Immature natural killer cell (primary cell): ENCODE measurements around the gene MRPL17. TPM values are rescaled to one million over a fixed set of nuclear protein-coding genes. Genes with fewer than 3 reads are reported as not detected.

Experiments
- DNase-seq, 3 donors: peaks; one replicate each; pipeline ENCODE4 v3.0.0; 2022; ENCODE audit warnings: mixed read lengths in 1 of 3
- H3K27ac Mint-ChIP-seq, 6 donors: one replicate each; pipeline ENCODE4 v1.8.0; 2020; ENCODE audit warnings: mixed read lengths in 6 of 6, mild to moderate bottlenecking in 5 of 6, inconsistent platforms in 4 of 6, moderate library complexity in 3 of 6
- H3K27me3 Mint-ChIP-seq, 3 donors: one replicate each; pipeline ENCODE4 v1.8.0; 2020 to 2021; ENCODE audit warnings: low read depth in 3 of 3, mild to moderate bottlenecking in 3 of 3, mixed read lengths in 3 of 3, moderate library complexity in 3 of 3, inconsistent platforms in 1 of 3
- H3K36me3 Mint-ChIP-seq, 3 donors: one replicate each; pipeline ENCODE4 v1.8.0; 2020; ENCODE audit warnings: mixed read lengths in 3 of 3, inconsistent platforms in 2 of 3, mild to moderate bottlenecking in 2 of 3
- H3K4me1 Mint-ChIP-seq, 2 donors: one replicate each; pipeline ENCODE4 v1.8.0; 2020; ENCODE audit warnings: inconsistent platforms in 2 of 2, mild to moderate bottlenecking in 2 of 2, mixed read lengths in 2 of 2, moderate library complexity in 1 of 2
- H3K4me3 Mint-ChIP-seq, 5 donors: one replicate each; pipeline ENCODE4 v1.8.0; 2020; ENCODE audit warnings: mild to moderate bottlenecking in 5 of 5, mixed read lengths in 5 of 5, inconsistent platforms in 3 of 5, moderate library complexity in 3 of 5
- H3K9me3 Mint-ChIP-seq, 6 donors: one replicate each; pipeline ENCODE4 v1.8.0; 2020; ENCODE audit warnings: mild to moderate bottlenecking in 6 of 6, mixed read lengths in 6 of 6, inconsistent platforms in 4 of 6, moderate library complexity in 3 of 6
- polyA plus RNA-seq, 3 donors: library from polyadenylated mRNA; unstranded; fragments of 300-500 nt; fragmentation: Illumina TruSeq; gene quantifications; one replicate each; pipeline ENCODE4 v1.2.3, GENCODE V29; 2021

MRPL17 gene
- polyA plus RNA-seq, 3 donors from 2014 or later, result 4.6 to 17.0 (median 13.7) TPM

DNA sequence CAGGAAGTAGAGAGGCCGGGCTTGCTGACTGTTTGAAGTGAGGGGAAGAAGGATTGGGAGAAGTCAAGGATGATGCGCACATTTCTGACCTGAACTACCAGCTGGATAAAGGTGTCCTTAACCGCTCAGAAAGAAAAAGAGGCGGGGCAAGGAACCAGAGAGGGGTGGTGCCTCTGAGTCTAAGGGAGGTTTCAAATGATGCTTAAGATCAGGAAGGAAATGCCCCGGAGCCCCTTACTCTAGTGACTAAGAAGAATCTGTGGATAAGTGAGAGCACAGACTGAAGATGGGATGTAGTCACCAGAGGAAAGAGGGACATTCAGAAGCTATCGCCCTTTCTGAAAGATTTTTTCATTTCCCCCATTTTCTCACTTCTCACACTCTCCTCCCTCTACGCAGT lies 40.2 kb downstream of the MRPL17 start:
- H3K36me3 Mint-ChIP-seq, result no peaks in the 10 kb centered on the region
- H3K9me3 Mint-ChIP-seq, result no peaks in the 10 kb centered on the region
- peaks cover 0 to 3% (median 0%) of the 10 kb centered on the region in 3 donors for H3K27me3 Mint-ChIP-seq
- no peaks in the 10 kb centered on the region for H3K4me1 Mint-ChIP-seq
- H3K4me3 Mint-ChIP-seq, result no peak overlapping the region
- H3K27ac Mint-ChIP-seq, result no peak overlapping the region
- no peak for DNase-seq

DNA sequence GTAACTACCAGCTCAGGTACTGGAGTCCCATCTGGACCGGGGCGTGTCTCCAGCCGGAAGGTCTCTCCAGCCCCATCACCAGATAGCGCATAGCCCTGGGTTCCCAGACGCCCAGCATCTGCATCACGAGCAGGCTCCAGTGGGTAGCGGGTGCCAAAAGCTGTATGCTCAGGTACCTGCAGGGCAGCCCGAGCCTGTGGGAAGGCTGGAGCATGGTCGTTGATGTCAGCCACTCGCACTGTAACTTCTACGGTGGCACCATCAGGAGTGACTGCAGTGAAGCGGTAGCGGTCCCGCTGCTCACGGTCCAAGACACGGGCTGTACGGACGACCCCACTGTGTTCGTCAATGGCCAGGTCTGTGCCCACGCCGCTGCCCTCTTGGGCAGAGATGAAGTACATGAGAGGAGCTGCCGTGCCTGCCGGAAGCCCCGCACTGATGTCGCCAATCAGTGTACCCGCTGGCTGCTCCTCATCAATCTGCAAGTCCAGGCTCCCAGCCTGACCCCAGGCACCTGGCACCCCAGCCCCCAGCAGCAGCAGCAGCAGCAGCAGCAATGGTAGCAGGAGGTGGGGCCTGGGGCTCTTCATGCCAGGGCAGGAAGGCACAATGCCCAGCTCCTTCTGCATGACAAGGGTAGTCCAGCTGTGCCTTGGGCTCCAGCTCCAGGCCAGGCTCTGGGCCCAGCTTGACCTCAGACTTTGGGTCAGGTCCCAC lies 42.0 kb downstream of the MRPL17 start:
- Mint-ChIP-seq H3K4me1 (no peaks in the 10 kb centered on the region), H3K9me3 (no peaks in the 10 kb centered on the region), H3K36me3 (no peaks in the 10 kb centered on the region), H3K4me3 (no peak overlapping the region), H3K27me3 (peaks cover 0 to 3% (median 0%) of the 10 kb centered on the region in 3 donors), H3K27ac (no peak overlapping the region)
- no peak for DNase-seq

- peaks cover 0 to 3% (median 0%) of the 10 kb centered on the region in 3 donors for H3K27me3 Mint-ChIP-seq
- no peaks in the 10 kb centered on the region for H3K36me3 Mint-ChIP-seq
- no peak overlapping the region for H3K27ac Mint-ChIP-seq
- H3K4me3 Mint-ChIP-seq, result no peak overlapping the region
- H3K4me1 Mint-ChIP-seq, result no peaks in the 10 kb centered on the region
- no peak for DNase-seq
- no peaks in the 10 kb centered on the region for H3K9me3 Mint-ChIP-seq
Measured at GRCh38 chr11:6640036-6640984, 42.8 kb downstream of the MRPL17 start.

DNA sequence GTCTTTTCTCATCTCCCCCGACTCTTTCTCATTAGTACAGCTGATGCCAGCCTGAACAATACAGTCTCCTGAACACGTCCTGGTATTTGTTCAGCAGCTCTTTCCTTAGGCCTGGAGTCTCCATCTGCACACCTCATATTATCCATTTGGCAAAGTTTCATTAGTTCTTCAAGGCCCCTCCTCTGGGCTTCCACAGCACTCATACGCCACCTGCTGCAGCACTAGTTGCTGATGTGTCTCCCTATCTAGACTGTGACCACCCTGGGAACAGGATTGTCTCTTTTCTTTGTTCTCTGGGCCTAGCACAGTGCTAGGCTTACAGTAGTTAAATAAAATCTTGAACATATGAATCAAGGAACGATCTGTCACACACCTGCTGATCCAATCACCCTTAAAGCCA lies 44.7 kb downstream of the MRPL17 start:
- H3K9me3 Mint-ChIP-seq, result no peaks in the 10 kb centered on the region
- no peak overlapping the region for H3K4me3 Mint-ChIP-seq
- H3K36me3 Mint-ChIP-seq, result no peaks in the 10 kb centered on the region
- H3K4me1 Mint-ChIP-seq, result no peaks in the 10 kb centered on the region
- DNase-seq, result no peak
- peaks cover 0 to 3% (median 0%) of the 10 kb centered on the region in 3 donors for H3K27me3 Mint-ChIP-seq
- no peak overlapping the region for H3K27ac Mint-ChIP-seq

- Mint-ChIP-seq H3K27ac (no peak overlapping the region), H3K36me3 (no peaks in the 10 kb centered on the region), H3K27me3 (peaks cover 0 to 3% (median 0%) of the 10 kb centered on the region in 3 donors), H3K4me1 (no peaks in the 10 kb centered on the region), H3K4me3 (no peak overlapping the region), H3K9me3 (no peaks in the 10 kb centered on the region)
- DNase-seq, result no peak
Measured at GRCh38 chr11:6637871-6638270, 45.3 kb downstream of the MRPL17 start.

DNA sequence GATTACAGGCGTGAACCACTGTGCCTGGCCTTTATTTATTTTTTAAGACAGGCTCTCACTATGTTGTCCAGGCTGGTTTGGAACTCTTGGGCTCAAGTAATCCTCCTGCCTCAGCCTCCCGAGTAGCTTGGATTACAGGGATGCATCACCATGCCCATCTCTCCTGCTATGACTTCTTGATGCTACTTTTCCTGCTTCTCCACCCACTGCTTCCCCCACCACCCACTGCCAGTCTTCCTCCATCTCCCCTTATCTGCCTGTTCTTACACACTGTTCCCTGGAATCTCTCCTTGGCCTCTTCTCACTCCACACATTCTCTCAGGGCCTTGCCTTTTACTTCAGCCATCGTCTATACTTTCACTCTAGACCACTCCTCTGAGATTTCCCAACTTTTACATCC lies 46.7 kb downstream of the MRPL17 start:
- Mint-ChIP-seq H3K9me3 (no peaks in the 10 kb centered on the region), H3K36me3 (no peaks in the 10 kb centered on the region), H3K27me3 (peaks cover 0 to 3% (median 0%) of the 10 kb centered on the region in 3 donors), H3K4me3 (no peak overlapping the region), H3K4me1 (no peaks in the 10 kb centered on the region), H3K27ac (no peak overlapping the region)
- no peak for DNase-seq

DNA sequence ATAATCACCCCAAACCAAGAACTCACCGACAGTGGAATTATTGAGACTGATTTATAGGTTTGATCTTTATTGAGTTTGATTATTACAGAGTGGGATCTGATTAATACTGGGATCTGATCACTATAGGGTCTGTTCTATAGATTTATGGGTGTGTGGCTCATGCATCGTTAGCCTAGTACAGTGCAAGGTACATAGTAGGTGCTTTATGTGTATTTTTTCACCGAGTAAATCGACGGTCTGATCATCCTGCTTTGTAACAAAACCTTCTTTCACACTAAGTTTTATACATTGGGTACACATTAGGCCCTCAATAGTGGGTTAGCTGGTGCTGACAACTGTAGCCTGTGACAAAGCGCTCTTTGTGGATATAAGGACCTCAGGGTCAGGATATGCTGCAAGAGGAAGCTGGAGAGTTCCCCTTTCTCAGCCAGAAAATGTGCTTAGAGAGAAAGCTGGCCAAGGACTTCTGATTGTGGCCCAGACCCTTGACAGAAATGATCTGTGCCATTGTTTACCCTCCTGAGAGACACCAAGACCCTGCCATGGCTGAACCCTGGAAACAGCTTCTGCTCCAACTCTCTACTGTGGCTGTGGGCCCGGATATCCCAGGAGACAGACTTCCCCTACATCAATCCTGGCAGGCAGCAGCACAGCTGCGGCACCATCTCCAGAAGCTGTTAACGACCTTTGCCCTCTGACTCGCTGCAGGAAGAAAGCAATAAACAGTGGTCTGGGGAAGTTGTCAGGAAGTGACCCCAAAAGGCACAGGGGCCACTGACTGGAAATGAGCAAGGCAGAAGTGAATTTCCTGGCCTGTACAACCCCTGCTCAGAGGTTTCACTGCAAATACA lies 47.8 kb downstream of the MRPL17 start:
- H3K4me1 Mint-ChIP-seq, result no peaks in the 10 kb centered on the region
- H3K36me3 Mint-ChIP-seq, result no peaks in the 10 kb centered on the region
- H3K27ac Mint-ChIP-seq, result no peak overlapping the region
- peaks cover 0 to 3% (median 0%) of the 10 kb centered on the region in 3 donors for H3K27me3 Mint-ChIP-seq
- H3K9me3 Mint-ChIP-seq, result no peaks in the 10 kb centered on the region
- DNase-seq, result no peak
- H3K4me3 Mint-ChIP-seq, result no peak overlapping the region

GRCh38 chr11:6634534-6634933 lies 48.6 kb downstream of the MRPL17 start:
- no peaks in the 10 kb centered on the region for H3K9me3 Mint-ChIP-seq
- no peak overlapping the region for H3K4me3 Mint-ChIP-seq
- DNase-seq, result no peak
- H3K36me3 Mint-ChIP-seq, result no peaks in the 10 kb centered on the region
- peaks cover 0 to 2% (median 0%) of the 10 kb centered on the region in 3 donors for H3K27me3 Mint-ChIP-seq
- H3K27ac Mint-ChIP-seq, result no peak overlapping the region
- no peaks in the 10 kb centered on the region for H3K4me1 Mint-ChIP-seq

GRCh38 chr11:6633422-6634408 lies 49.4 kb downstream of the MRPL17 start:
- no peak overlapping the region for H3K4me3 Mint-ChIP-seq
- H3K9me3 Mint-ChIP-seq, result no peaks in the 10 kb centered on the region
- no peak for DNase-seq
- H3K4me1 Mint-ChIP-seq, result no peaks in the 10 kb centered on the region
- H3K36me3 Mint-ChIP-seq, result no peaks in the 10 kb centered on the region
- no peaks in the 10 kb centered on the region for H3K27me3 Mint-ChIP-seq
- H3K27ac Mint-ChIP-seq, result no peak overlapping the region

DNA sequence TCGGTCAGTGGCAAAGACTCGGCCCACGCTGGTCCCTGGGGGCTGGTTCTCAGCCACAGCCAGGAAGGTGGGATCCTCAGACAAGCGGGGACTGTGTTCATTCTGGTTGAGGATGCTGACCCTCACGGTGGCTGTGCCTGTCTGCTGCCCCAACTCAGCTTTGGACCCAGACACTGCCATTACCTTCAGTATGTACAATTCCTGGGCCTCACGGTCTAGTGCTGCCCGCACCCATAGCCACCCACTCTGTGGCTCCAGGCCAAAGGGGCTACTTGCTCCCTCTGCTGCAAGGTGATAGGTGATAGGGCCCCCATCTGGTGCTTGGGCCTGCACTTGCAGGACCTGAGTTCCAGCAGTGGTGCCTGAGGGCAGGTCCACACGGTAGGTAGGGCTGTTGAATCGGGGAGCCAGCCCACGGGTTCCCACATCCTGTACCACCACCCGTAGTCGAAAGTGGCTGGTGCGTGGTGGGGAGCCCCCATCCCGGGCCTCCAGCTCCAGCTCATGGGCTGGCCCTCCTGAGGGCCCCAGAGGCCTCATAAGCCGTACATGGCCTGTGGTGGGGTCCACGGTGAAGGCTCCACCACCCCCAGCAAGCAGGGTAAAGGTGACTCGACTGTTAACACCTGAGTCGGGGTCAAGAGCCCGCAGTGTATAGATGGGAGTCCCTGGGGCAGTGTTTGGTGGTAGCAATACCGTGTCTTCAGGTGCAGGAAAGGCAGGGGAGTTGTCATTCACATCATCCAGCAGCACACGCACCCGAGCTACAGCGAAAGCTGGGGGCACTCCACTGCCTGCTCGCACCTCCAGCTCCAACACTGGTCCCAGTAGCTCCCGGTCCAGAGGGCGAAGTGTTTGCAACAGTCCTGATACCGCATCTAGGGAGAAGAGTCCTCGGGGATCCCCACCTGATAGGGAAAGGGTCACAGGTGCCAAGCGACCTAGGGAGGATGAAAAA lies 50.7 kb downstream of the MRPL17 start:
- Mint-ChIP-seq H3K9me3 (no peaks in the 10 kb centered on the region), H3K4me3 (no peak overlapping the region), H3K36me3 (no peaks in the 10 kb centered on the region), H3K27me3 (peaks cover 0 to 2% (median 0%) of the 10 kb centered on the region in 3 donors), H3K4me1 (peaks cover 8% of the 10 kb centered on the region in 2 donors), H3K27ac (no peak overlapping the region)
- no peak for DNase-seq

DNA sequence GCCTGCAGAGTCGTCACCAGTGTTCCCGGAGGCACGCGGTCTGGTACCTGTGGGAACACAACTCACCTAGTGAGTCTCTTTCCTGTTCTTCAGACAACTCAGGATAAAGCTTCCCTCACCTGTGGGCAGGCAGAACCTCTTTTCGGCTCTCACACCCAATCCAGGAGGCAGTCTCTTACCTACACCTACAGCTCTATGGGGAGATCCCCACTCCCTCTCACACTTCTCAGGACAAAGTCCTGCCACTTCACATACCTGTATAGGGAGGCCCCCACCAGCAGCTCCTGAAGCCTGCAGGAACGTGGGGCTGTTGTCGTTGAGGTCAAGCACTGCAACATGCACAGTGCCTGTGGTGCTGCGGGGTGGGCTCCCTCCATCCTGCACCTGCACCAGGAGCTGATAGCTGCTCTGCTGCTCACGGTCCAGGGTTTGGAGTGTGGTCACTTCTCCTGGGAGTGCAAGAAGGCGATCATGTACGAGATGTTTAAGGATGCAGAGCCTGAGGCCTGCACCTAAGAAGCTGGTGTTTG lies 51.7 kb downstream of the MRPL17 start:
- H3K4me3 Mint-ChIP-seq, result no peak overlapping the region
- DNase-seq, result no peak

More for the DNA sequence above, 51.7 kb downstream of the MRPL17 start:
- Mint-ChIP-seq H3K27me3 (peaks cover 0 to 2% (median 0%) of the 10 kb centered on the region in 3 donors), H3K36me3 (no peaks in the 10 kb centered on the region), H3K27ac (peak overlapping the region in 1 of 6 donors; percentile 10), H3K9me3 (no peaks in the 10 kb centered on the region), H3K4me1 (peaks cover 18% of the 10 kb centered on the region in 2 donors)
